HUES48 (cell line): ENCODE data around the gene MYCN.
"Not testable (repeated sequence)": the region's sequence is repeated elsewhere in the genome, so short reads cannot be mapped to it uniquely, and the experiment has no call there.

Experiments used
- H3K27ac ChIP-seq: one replicate; pipeline ENCODE4 v1.7.0; 2013; ENCODE audit warnings: low read depth, low read length, inconsistent platforms
- H3K27me3 ChIP-seq: 2 replicates; pipeline ENCODE4 v1.6.1; 2013; ENCODE audit warnings: mild to moderate bottlenecking, low read length; ENCODE audit not compliant: control insufficient read depth, insufficient read depth
- H3K36me3 ChIP-seq: 2 replicates; pipeline ENCODE4 v1.6.1; 2013; ENCODE audit warnings: low read length; ENCODE audit not compliant: control insufficient read depth, insufficient read depth
- H3K4me1 ChIP-seq: 2 replicates; pipeline ENCODE4 v1.6.1; 2013; ENCODE audit warnings: mild to moderate bottlenecking, low read length; ENCODE audit not compliant: control insufficient read depth, insufficient read depth
- H3K4me3 ChIP-seq: 2 replicates; pipeline ENCODE4 v1.5.1; 2013; ENCODE audit warnings: mild to moderate bottlenecking, low read depth, low read length
- H3K9ac ChIP-seq: 2 replicates; pipeline ENCODE4 v1.6.1; 2013; ENCODE audit warnings: mild to moderate bottlenecking, low read depth, low read length, moderate library complexity
- H3K9me3 ChIP-seq: 2 replicates; pipeline ENCODE4 v1.6.1; 2013; ENCODE audit warnings: low read length; ENCODE audit not compliant: control insufficient read depth, insufficient read depth

The MYCN gene

DNA sequence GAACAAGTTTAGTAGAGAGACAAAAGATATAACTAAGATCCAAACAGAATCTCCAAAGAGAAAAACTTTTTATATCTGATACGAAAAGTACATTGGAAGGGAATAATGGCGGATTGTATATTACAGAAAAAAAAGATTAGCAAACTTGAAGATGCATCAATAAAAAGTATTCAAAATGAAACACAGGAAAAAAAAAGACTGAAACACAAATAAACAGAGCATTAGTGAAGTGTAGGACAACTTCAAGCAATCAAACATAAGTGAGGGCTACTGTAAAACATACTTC is 41.1 kb upstream of the MYCN start:
- Histone ChIP-seq H3K9me3 (no peaks in the 10 kb centered on the region), H3K9ac (no peak overlapping the region), H3K27me3 (no peaks in the 10 kb centered on the region), H3K36me3 (no peaks in the 10 kb centered on the region), H3K4me1 (peaks cover 8% of the 10 kb centered on the region), H3K4me3 (no peak overlapping the region), H3K27ac (no peak overlapping the region)

DNA sequence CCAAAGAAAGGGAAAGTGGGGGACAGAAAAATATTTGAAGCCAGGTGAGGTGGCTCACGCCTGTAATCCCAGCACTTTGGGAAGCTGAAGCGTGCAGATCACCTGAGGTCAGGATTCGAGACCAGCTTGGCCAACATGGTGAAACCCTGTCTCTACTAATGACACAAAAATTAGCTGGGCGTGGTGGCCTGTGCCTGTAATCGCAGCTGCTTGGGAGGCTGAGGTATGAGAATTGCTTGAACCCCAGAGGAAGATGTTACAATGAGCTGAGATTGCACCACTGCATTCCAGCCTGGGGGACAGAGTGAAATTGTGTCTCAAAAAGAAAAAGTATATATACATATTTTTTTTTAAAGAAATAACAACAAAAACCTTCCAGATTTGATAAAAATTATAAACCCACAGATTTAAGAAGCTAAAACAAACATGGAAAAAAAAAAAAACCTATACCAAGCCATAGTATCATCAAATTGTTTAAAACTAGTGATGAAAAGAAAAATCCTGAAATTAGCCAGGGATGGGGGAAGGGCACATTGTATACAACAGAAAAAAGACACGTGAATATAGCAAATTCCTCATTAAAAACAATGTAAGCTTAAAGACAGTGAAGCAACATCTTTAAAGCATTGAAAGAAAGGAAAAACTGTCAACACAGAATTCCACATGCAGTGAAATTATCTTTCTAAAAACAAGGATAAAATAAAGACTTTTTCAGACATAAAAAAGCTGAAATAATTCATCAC is 40.4 kb upstream of the MYCN start:
- no peaks in the 10 kb centered on the region for H3K27me3 ChIP-seq
- H3K9me3 ChIP-seq, result no peaks in the 10 kb centered on the region
- H3K9ac ChIP-seq, result no peak overlapping the region
- no peak overlapping the region for H3K4me3 ChIP-seq
- H3K27ac ChIP-seq, result no peak overlapping the region
- peaks cover 8% of the 10 kb centered on the region for H3K4me1 ChIP-seq
- no peaks in the 10 kb centered on the region for H3K36me3 ChIP-seq

DNA sequence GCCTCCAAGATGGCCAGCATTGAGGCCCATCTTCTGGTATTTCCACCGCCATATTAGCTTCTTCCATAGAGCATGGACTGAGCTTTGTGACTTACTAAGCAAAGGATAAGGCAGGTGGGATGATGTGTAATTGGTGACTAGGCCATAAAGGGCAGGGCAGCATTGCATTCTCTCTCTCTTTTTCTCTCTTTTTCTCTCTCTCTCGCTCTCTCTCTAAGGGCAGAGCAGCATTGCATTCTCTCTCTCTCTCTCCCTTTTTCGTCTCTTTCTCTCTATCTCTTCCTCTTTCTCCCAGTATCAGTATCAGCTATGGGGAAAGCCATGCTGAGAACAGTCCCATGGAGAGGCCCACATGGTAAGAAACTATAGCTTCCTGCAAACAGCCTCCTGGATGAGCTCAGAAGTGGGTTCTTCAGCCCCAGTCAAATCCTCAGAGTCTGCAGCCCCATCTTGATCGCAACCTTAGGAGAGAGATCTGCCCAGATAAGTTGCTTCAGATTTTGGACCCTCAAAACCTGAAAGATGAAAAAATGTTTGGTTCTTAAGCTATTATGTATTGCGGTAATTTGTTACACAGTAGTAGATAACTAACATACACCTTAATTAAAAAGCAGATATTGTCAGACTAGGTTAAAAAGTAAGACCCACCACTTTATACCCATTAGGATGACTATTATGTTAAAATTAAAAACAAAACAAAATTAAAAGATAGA is 39.1 kb upstream of the MYCN start:
- no peaks in the 10 kb centered on the region for H3K9me3 ChIP-seq
- no peak overlapping the region for H3K27ac ChIP-seq
- H3K9ac ChIP-seq, result no peak overlapping the region
- no peaks in the 10 kb centered on the region for H3K27me3 ChIP-seq
- H3K36me3 ChIP-seq, result no peaks in the 10 kb centered on the region
- H3K4me3 ChIP-seq, result no peak overlapping the region
- H3K4me1 ChIP-seq, result peaks cover 3% of the 10 kb centered on the region

DNA sequence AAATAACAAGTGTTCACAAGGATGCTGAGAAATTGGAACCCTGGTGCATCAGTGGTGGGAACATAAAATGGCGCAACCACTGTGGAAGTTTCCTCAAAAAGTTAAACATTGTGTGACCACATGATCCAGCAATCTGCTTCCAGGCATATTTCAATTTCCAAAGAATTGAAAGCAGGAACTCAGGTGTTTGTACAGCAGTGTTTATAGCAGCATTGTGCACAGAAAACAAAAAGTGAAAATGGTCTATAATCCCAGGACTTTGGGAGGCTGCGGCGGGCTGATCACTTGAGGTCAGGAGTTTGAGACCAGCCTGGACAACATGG is 38.6 kb upstream of the MYCN start:
- H3K4me3 ChIP-seq, result no peak overlapping the region
- no peak overlapping the region for H3K9ac ChIP-seq
- no peaks in the 10 kb centered on the region for H3K4me1 ChIP-seq
- H3K9me3 ChIP-seq, result no peaks in the 10 kb centered on the region
- H3K27ac ChIP-seq, result no peak overlapping the region
- H3K36me3 ChIP-seq, result no peaks in the 10 kb centered on the region
- H3K27me3 ChIP-seq, result no peaks in the 10 kb centered on the region

DNA sequence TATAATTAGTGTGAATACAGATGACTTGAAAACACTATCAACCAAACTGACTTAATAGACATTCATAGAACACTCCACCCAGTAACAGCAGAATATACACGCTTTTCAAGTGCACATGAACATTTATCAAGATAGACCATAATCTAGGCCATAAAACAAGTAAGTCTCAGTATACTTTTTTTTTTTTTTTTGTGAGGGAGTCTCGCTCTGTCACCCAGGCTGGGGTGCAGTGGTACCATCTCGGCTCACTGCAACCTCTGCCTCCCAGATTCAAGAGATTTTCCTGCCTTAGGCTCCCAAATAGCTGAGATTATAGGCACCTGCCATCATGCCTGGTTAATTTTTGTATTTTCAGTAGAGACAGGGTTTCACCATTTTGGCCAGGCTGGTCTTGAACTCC is 36.4 kb upstream of the MYCN start:
- not testable (repeated sequence) for H3K9me3 ChIP-seq, H3K27ac ChIP-seq, H3K27me3 ChIP-seq, H3K4me1 ChIP-seq, H3K4me3 ChIP-seq, H3K36me3 ChIP-seq, H3K9ac ChIP-seq

DNA sequence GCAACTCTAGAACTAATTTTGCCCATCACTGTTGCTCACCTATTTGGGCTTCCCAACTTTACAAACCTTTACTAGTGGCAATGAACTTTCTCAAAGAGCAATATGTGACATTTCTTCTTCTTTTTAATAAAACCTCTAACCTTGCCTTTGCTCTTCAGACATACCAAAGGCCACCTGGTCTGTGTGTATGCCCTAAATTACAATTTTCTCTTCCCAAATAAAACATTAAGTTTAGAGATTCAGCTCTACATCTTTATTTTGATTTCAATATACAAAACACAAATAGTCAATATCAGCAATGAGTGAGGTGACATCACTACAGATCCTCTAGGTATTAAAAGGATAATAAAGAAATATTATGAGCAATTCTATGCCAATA is 35.1 kb upstream of the MYCN start:
- Histone ChIP-seq H3K9ac (no peak overlapping the region), H3K4me1 (no peaks in the 10 kb centered on the region), H3K4me3 (no peak overlapping the region), H3K27ac (no peak overlapping the region), H3K36me3 (no peaks in the 10 kb centered on the region), H3K27me3 (no peaks in the 10 kb centered on the region), H3K9me3 (no peaks in the 10 kb centered on the region)

DNA sequence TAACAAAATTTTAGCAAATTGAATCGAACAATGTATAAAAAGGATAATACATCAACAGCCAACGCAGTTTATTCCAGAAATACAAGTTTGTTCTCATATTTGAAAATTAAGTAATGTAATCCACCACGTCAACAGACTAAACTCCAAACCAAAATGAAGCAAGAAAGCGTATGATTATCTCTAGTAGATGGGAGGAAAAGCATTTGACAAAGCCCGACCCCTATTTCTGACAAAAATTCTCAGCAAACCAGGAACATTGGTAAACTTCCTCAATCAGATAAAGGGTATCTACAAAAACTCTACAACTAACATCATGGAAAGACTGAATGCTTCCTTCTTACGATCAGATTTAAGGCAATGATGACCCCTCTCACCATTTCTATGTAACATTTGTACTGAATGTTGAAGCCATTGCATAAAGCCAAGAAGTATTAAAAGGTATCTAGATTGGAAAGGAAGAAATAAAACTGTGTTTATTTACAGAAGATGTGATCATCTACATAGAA is 34.3 kb upstream of the MYCN start:
- Histone ChIP-seq H3K9me3 (no peaks in the 10 kb centered on the region), H3K9ac (no peak overlapping the region), H3K4me1 (no peaks in the 10 kb centered on the region)

DNA sequence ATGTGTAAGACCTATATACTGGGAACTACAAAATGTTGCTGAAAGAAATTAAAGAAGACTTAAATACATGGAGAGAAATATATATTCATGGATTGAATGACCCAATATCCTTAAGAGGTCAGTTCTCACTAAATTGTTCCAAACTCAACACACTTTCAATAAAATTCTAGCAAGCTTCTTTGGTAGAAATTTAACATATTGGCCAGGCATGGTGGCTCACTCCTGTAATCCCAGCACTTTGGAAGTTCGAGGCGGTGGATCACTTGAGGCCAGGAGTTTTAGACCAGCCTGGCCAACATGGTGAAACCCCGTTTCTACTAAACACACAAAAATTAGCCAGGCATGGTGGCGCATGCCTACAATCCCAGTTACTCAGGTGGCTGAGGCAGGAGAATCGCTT is 33.6 kb upstream of the MYCN start:
- Histone ChIP-seq H3K9ac (no peak overlapping the region), H3K36me3 (no peaks in the 10 kb centered on the region), H3K4me3 (no peak overlapping the region), H3K27ac (no peak overlapping the region), H3K27me3 (no peaks in the 10 kb centered on the region), H3K4me1 (no peaks in the 10 kb centered on the region), H3K9me3 (no peaks in the 10 kb centered on the region)

More for the DNA sequence above, 34.3 kb upstream of the MYCN start:
- H3K36me3 ChIP-seq, result no peaks in the 10 kb centered on the region
- no peak overlapping the region for H3K27ac ChIP-seq
- H3K4me3 ChIP-seq, result no peak overlapping the region
- H3K27me3 ChIP-seq, result no peaks in the 10 kb centered on the region

DNA sequence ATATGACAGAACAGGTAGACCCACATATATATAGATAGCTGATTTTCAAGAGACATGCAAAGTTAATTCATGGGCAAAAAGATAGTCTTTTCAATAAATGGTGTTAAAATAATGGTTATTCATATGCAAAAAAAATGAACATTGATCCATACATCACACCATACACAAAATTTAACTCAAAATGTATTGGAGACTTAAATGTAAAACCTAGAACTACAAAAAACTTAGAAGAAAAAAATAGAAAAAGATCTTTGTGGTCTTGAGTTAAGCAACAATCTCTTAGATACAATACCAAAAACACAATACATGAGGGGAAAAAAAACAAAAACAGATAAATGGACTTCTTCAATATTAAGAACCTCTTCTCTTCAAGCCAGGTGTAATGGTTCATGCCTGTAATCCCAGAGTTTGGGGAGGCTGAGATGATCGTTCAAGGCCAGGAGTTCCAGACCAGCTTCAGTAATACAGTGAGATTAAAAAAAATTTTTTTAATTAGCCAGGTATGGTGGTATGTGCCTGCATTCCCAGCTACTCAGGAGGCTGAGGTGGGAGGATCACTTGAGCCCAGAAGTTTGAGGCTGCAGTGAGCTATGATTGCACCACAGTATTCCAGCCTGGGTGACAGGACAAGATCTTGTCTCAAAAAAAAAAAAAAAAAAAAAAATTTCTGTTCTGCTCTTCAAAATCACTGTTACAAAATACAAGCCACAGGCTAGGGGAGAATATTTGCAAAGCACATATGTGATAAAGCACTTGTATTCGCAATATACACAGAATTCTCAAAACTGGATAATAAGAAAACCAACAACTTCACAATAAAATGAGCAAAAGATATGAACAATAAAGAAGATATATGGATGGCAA is 32.7 kb upstream of the MYCN start:
- no peaks in the 10 kb centered on the region for H3K4me1 ChIP-seq
- H3K27ac ChIP-seq, result no peak overlapping the region
- no peak overlapping the region for H3K4me3 ChIP-seq
- H3K36me3 ChIP-seq, result no peaks in the 10 kb centered on the region
- H3K9me3 ChIP-seq, result no peaks in the 10 kb centered on the region
- no peaks in the 10 kb centered on the region for H3K27me3 ChIP-seq
- no peak overlapping the region for H3K9ac ChIP-seq

DNA sequence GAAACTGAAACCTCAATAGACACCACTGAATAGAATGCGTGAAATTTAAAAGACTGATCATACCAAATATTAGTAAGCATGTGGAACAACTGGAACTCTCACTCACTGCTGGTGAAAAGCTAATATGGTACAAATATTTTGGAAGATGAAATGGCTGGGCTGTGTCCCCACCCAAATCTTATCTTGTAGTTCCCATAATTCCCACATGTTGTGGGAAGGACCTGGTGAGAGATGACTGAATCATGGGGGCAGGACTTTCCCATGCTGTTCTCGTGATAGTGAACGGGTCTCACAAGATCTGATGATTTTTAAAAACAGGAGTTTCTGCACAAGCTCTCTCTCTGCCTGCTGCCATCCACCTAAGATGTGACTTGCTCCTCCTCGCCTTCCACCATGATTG is 32.0 kb upstream of the MYCN start:
- Histone ChIP-seq H3K9me3 (no peaks in the 10 kb centered on the region), H3K4me1 (no peaks in the 10 kb centered on the region), H3K36me3 (no peaks in the 10 kb centered on the region), H3K27me3 (no peaks in the 10 kb centered on the region), H3K9ac (no peak overlapping the region), H3K4me3 (no peak overlapping the region), H3K27ac (no peak overlapping the region)

DNA sequence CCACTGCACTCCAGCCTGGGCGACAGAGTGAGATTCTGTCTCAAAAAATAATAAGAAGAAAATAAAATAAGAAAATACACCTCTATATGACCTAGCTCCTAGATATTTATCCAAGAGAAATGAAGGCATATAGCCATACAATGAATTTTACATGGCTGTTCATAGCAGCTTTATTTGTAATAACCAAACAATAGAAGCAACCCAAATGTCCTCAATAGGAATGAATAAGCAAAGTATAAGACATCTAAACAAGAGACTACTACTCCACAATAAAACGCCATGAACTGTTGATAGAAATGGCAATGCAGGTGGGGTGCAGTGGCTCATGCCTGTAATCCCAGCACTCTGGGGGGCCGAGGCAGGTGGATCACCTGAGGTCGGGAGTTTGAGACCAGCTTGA is 31.2 kb upstream of the MYCN start:
- Histone ChIP-seq H3K27me3 (no peaks in the 10 kb centered on the region), H3K36me3 (no peaks in the 10 kb centered on the region), H3K4me1 (no peaks in the 10 kb centered on the region), H3K9ac (no peak overlapping the region), H3K9me3 (no peaks in the 10 kb centered on the region), H3K4me3 (no peak overlapping the region), H3K27ac (no peak overlapping the region)
